Fibroblast of mammary gland (primary cell): ENCODE data around the gene TUBG1.
"Not testable (repeated sequence)": the region's sequence is repeated elsewhere in the genome, so short reads cannot be mapped to it uniquely, and the experiment has no call there.

Source experiments
- DNase-seq: peaks from one replicate; pipeline ENCODE4 v3.0.0-alpha.2; 2010; ENCODE audit warnings: low read depth
- H3K4me3 ChIP-seq: 2 replicates; pipeline ENCODE4 v1.5.1; 2011; ENCODE audit warnings: low read depth, mild to moderate bottlenecking, low read length, moderate library complexity; ENCODE audit not compliant: control insufficient read depth
- CTCF ChIP-seq: conservative IDR thresholded peaks from 2 replicates; pipeline ENCODE4 v1.5.1; 2011; ENCODE audit warnings: low read depth, low read length, inconsistent platforms; ENCODE audit not compliant: control insufficient read depth, insufficient read depth

The TUBG1 gene

GRCh38 chr17:42651392-42651791 is 41.9 kb downstream of the TUBG1 start:
- no peak overlapping the region for H3K4me3 ChIP-seq
- DNase-seq = no peak
- no peak for TF ChIP-seq CTCF

GRCh38 chr17:42653179-42654124 is 44.0 kb downstream of the TUBG1 start:
- H3K4me3 ChIP-seq = peak overlapping the region; percentile 38
- DNase-seq = peak; percentile 84
- TF ChIP-seq CTCF = no peak

- H3K4me3 ChIP-seq = no peak overlapping the region
- TF ChIP-seq CTCF = no peak
- DNase-seq = peak; percentile 64
Observed at GRCh38 chr17:42655528-42655927, 46.0 kb downstream of the TUBG1 start.

- no peak for DNase-seq
- no peak for TF ChIP-seq CTCF
- H3K4me3 ChIP-seq = no peak overlapping the region
Observed at GRCh38 chr17:42657824-42658588, 48.5 kb downstream of the TUBG1 start.

GRCh38 chr17:42659079-42659931 is 49.8 kb downstream of the TUBG1 start, which contains the start of gene TUBG2:
TSS of gene TUBG2 (plus strand) at chr17:42659284. CDS start at chr17:42659504, 220 bp downstream.
- DNase-seq = peak; percentile 82
- no peak for TF ChIP-seq CTCF
- H3K4me3 ChIP-seq = peak within 1 kb of the TSS; percentile 70

GRCh38 chr17:42659932-42660274 is 50.4 kb downstream of the TUBG1 start:
- not testable (repeated sequence) for DNase-seq
- H3K4me3 ChIP-seq = peak overlapping the region; percentile 70
